GM12878 (cell line): Measurements from ENCODE around the gene RNLS.

ENCODE experiments used
- DPF2 ChIP-seq: fragments of 450-650 bp; IDR thresholded peaks from 2 replicates; pipeline ENCODE4 v1.6.1; 2017; ENCODE audit warnings: mild to moderate bottlenecking
- IKZF1 ChIP-seq: fragments of 450-650 bp; conservative IDR thresholded peaks from 2 replicates; pipeline ENCODE4 v1.6.1; 2017; ENCODE audit warnings: antibody characterized with exemption, mild to moderate bottlenecking
- MEF2A ChIP-seq: IDR thresholded peaks from 2 replicates; pipeline ENCODE4 v1.6.1; 2011; ENCODE audit warnings: low read depth, mild to moderate bottlenecking, low read length, moderate library complexity; ENCODE audit not compliant: insufficient read depth
- NR2C2 ChIP-seq: IDR thresholded peaks from 2 replicates; pipeline ENCODE4 v1.6.1; 2011; ENCODE audit warnings: borderline replicate concordance, low read depth; ENCODE audit not compliant: control insufficient read depth, insufficient read length
- ZNF384 ChIP-seq: IDR thresholded peaks from 2 replicates; pipeline ENCODE4 v1.6.1; 2012; ENCODE audit warnings: low read depth, mild to moderate bottlenecking, low read length, improper control_type of control experiment, borderline replicate concordance
- TF ChIP-seq, protein P1 (sequence below), 3 experiments: IDR thresholded peaks in 2 of 3; conservative IDR thresholded peaks in 1 of 3; 2 replicates each; pipeline ENCODE4 v1.5.1; 2011; ENCODE audit warnings: low read depth in 3 of 3, low read length in 3 of 3, mild to moderate bottlenecking in 3 of 3, control low read depth in 2 of 3, moderate library complexity in 2 of 3, inconsistent platforms in 1 of 3, mixed read lengths in 1 of 3; ENCODE audit not compliant: control insufficient read depth in 2 of 3, insufficient read depth in 1 of 3; ENCODE audit errors: extremely low read depth in 1 of 3

DNA sequence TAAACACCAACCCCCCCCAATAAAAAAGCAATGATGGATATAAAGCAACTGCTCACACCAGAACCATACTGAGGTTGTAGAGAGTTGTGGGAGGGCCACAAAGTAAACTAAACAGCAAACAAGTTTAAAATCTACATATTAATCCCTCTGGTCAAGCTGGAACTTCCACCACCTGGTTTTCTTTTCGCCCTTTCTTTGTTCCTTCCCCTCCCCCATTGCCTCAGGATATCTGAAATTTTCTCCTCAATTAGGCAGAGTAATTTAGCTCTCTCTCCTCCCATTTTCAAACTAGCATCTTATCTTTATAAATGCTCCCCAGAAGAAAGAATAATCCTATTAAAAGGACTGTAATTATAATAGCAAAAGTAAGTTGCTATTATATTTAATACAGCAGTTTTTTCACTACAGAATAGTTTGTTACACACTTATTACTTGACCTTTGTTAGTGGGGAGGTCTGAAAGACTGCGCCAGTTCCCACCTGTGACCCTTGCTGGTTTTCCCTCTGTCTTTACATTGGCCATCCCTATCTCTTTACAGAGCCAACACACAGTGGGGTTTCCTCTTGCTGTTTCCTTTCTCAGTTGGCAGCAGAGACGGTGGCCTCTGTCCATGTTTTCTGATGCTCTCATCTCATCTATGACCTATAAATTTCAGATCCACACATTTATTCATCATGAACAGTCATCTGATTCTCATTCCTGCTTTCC lies 235.4 kb downstream of the RNLS start:
- TF ChIP-seq MEF2A (no peak), NR2C2 (no peak), ZNF384 (no peak), IKZF1 (no peak), DPF2 (no peak)
- TF ChIP-seq, protein P1, sequence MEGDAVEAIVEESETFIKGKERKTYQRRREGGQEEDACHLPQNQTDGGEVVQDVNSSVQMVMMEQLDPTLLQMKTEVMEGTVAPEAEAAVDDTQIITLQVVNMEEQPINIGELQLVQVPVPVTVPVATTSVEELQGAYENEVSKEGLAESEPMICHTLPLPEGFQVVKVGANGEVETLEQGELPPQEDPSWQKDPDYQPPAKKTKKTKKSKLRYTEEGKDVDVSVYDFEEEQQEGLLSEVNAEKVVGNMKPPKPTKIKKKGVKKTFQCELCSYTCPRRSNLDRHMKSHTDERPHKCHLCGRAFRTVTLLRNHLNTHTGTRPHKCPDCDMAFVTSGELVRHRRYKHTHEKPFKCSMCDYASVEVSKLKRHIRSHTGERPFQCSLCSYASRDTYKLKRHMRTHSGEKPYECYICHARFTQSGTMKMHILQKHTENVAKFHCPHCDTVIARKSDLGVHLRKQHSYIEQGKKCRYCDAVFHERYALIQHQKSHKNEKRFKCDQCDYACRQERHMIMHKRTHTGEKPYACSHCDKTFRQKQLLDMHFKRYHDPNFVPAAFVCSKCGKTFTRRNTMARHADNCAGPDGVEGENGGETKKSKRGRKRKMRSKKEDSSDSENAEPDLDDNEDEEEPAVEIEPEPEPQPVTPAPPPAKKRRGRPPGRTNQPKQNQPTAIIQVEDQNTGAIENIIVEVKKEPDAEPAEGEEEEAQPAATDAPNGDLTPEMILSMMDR (IDR thresholded peaks at IDR 0.05 in 2 of 3, conservative IDR thresholded peaks at IDR 0.05 in 1 of 3; ENCODE audit: control insufficient read depth in 2 of 3, extremely low read depth in 1 of 3, insufficient read depth in 1 of 3, low read depth in 3 of 3, low read length in 3 of 3) = no peak
